ENCODE results near the gene AURKAIP1. TPM values are rescaled to one million over a fixed set of nuclear protein-coding genes. Genes with fewer than 3 reads are reported as not detected.

The AURKAIP1 gene
- total and polyA plus RNA-seq, 2 of the 13 experiments (the other 11 are each of a cell fraction or from before 2014, with no cell fraction given), result 69.5 to 175 TPM

- TF ChIP-seq ZNF263 (CRISPR knock-in tag; IDR thresholded peaks at IDR 0.05), result peak; percentile 67
- 0 out of 2 replicates have a peak, but pooled peaks have one; percentile 17 for TF ChIP-seq UBTF (CRISPR knock-in tag; IDR thresholded peaks at IDR 0.05)
- TF ChIP-seq ZBTB33 (CRISPR knock-in tag; IDR thresholded peaks at IDR 0.05), result 0 out of 2 replicates have a peak, but pooled peaks have one; percentile 13
- no peak for TF ChIP-seq ZNF235 (CRISPR knock-in tag; IDR thresholded peaks at IDR 0.05; ENCODE audit: borderline replicate concordance)
- TF ChIP-seq FOXK1 (CRISPR knock-in tag; IDR thresholded peaks at IDR 0.05; ENCODE audit: borderline replicate concordance, low read depth), result no peak
- no peak for TF ChIP-seq RARA (CRISPR knock-in tag; IDR thresholded peaks at IDR 0.05)
- peak; percentile 18; the same call in 1 of the 2 replicates for TF ChIP-seq ATF7-NPFF (CRISPR knock-in tag; IDR thresholded peaks at IDR 0.05; ENCODE audit: low read depth)
- no peak for TF ChIP-seq SOX13 (IDR thresholded peaks at IDR 0.05)
- no peak for TF ChIP-seq SOX13 (CRISPR knock-in tag; conservative IDR thresholded peaks at IDR 0.05 in 1 of 2, IDR thresholded peaks at IDR 0.05 in 1 of 2)
- TF ChIP-seq ZNF75D (CRISPR knock-in tag; IDR thresholded peaks at IDR 0.05; ENCODE audit: borderline replicate concordance), result no peak
- peak; percentile 29; the same call in 1 of the 2 replicates for TF ChIP-seq ZFY (CRISPR knock-in tag; IDR thresholded peaks at IDR 0.05)
- no peak for TF ChIP-seq ARID4A (CRISPR knock-in tag; IDR thresholded peaks at IDR 0.05; ENCODE audit: borderline replicate concordance)
- TF ChIP-seq STAT5B (CRISPR knock-in tag; IDR thresholded peaks at IDR 0.05), result no peak
- no peak for TF ChIP-seq ZNF276 (CRISPR knock-in tag; IDR thresholded peaks at IDR 0.05; ENCODE audit: low read depth)
- peak; percentile 82 for TF ChIP-seq ZBTB38 (CRISPR knock-in tag; IDR thresholded peaks at IDR 0.05)
- TF ChIP-seq YEATS2 (CRISPR knock-in tag; IDR thresholded peaks at IDR 0.05; ENCODE audit: borderline replicate concordance), result no peak
- 0 out of 2 replicates have a peak, but pooled peaks have one; percentile 38 for TF ChIP-seq HNRNPL (IDR thresholded peaks at IDR 0.05; ENCODE audit: low read depth, low read length)
Observed at GRCh38 chr1:1351511-1352427, 23.2 kb downstream of the AURKAIP1 start (continued).
